ENCODE data around the gene MLLT1.

Gene MLLT1

GRCh38 chr19:6274756-6275155 is 5.0 kb downstream of the MLLT1 start:
- DNase-seq, result no peak

- no peak for DNase-seq
Observed at GRCh38 chr19:6273701-6274601, 5.8 kb downstream of the MLLT1 start.

GRCh38 chr19:6272913-6273600 is 6.7 kb downstream of the MLLT1 start:
- DNase-seq, result no peak

GRCh38 chr19:6272411-6272791 is 7.4 kb downstream of the MLLT1 start:
- DNase-seq, result no peak

GRCh38 chr19:6271721-6272410 is 7.9 kb downstream of the MLLT1 start:
- DNase-seq, result no peak

GRCh38 chr19:6271251-6271650 is 8.5 kb downstream of the MLLT1 start:
- no peak for DNase-seq

GRCh38 chr19:6270822-6271221 is 9.0 kb downstream of the MLLT1 start:
- DNase-seq, result no peak

GRCh38 chr19:6270076-6270745 is 9.6 kb downstream of the MLLT1 start:
- DNase-seq, result no peak

GRCh38 chr19:6269101-6269886 is 10.5 kb downstream of the MLLT1 start:
- DNase-seq, result no peak

- no peak for DNase-seq
Observed at GRCh38 chr19:6268382-6268771, 11.4 kb downstream of the MLLT1 start.

GRCh38 chr19:6267552-6268381 is 12.0 kb downstream of the MLLT1 start:
- no peak for DNase-seq

GRCh38 chr19:6264803-6265202 is 15.0 kb downstream of the MLLT1 start:
- DNase-seq, result no peak

- no peak for DNase-seq
Observed at GRCh38 chr19:6263735-6264444, 15.9 kb downstream of the MLLT1 start.

- DNase-seq, result no peak
Observed at GRCh38 chr19:6263306-6263705, 16.5 kb downstream of the MLLT1 start.

- DNase-seq, result no peak
Observed at GRCh38 chr19:6262519-6262918, 17.3 kb downstream of the MLLT1 start.

GRCh38 chr19:6261883-6262282 is 17.9 kb downstream of the MLLT1 start:
- DNase-seq, result no peak

- DNase-seq, result no peak
Observed at GRCh38 chr19:6260912-6261650, 18.7 kb downstream of the MLLT1 start.

GRCh38 chr19:6260376-6260775 is 19.4 kb downstream of the MLLT1 start:
- no peak for DNase-seq

GRCh38 chr19:6259312-6259861 is 20.4 kb downstream of the MLLT1 start:
- DNase-seq, result no peak

All from NCI-H1436 treated with DMSO at 0.1 percent for 48 hours (cell line).